Neural progenitor cell (in vitro differentiated cells): ENCODE results near the gene RTN4R.

ENCODE experiments used
- CTCF ChIP-seq: fragments of 200-600 bp; sonication (generic); IDR thresholded peaks from 2 replicates; pipeline ENCODE4 v1.5.1; 2017; ENCODE audit warnings: antibody characterized with exemption, mild to moderate bottlenecking
- EZH2 ChIP-seq: fragments of 200-600 bp; sonication (generic); IDR thresholded peaks from 2 replicates; pipeline ENCODE4 v1.6.1; 2017; ENCODE audit warnings: antibody characterized with exemption, mild to moderate bottlenecking, moderate library complexity

DNA sequence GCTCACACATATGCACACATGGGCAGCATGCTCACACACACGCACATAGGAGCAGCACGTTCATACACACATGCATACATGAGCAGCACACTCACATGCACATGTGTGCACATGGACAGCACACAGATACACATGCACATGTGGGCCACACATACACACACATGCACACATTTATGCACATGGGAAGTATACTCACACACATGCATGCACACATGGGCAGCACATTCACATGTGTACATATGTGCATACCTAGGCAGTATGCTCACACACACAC lies 42.5 kb downstream of the RTN4R start:
- TF ChIP-seq CTCF (no peak), EZH2 (no peak)
